SKM-1 treated with dmso at 0.1 percent for 144 hours (cell line): ENCODE data around the gene PSEN1.

Source experiments
- DNase-seq: peaks from one replicate; lab custom pipeline; 2025; ENCODE audit not compliant: unreplicated experiment; lab: John Stamatoyannopoulos, UW

PSEN1 gene

GRCh38 chr14:73252491-73253322 is 116.4 kb downstream of the PSEN1 start:
- DNase-seq, result no peak

- no peak for DNase-seq
These were observed 117.0 kb downstream of the PSEN1 start for GRCh38 chr14:73253323-73253610.

GRCh38 chr14:73253721-73254120 is 117.4 kb downstream of the PSEN1 start:
- DNase-seq, result no peak

GRCh38 chr14:73254247-73255004 is 118.1 kb downstream of the PSEN1 start:
- no peak for DNase-seq

- DNase-seq, result no peak
These were observed 118.7 kb downstream of the PSEN1 start for GRCh38 chr14:73255005-73255400.

GRCh38 chr14:73255693-73256225 is 119.5 kb downstream of the PSEN1 start:
- DNase-seq, result no peak

- no peak for DNase-seq
These were observed 121.8 kb downstream of the PSEN1 start for GRCh38 chr14:73258076-73258475.

GRCh38 chr14:73258845-73259611 is 122.7 kb downstream of the PSEN1 start:
- no peak for DNase-seq

GRCh38 chr14:73259837-73260236 is 123.5 kb downstream of the PSEN1 start:
- no peak for DNase-seq

GRCh38 chr14:73260574-73260973 is 124.3 kb downstream of the PSEN1 start:
- no peak for DNase-seq

GRCh38 chr14:73261075-73261474 is 124.8 kb downstream of the PSEN1 start:
- DNase-seq, result no peak

- no peak for DNase-seq
These were observed 125.5 kb downstream of the PSEN1 start for GRCh38 chr14:73261520-73262426.

GRCh38 chr14:73262427-73263183 is 126.3 kb downstream of the PSEN1 start:
- no peak for DNase-seq

GRCh38 chr14:73263606-73264005 is 127.3 kb downstream of the PSEN1 start:
- DNase-seq, result no peak

- DNase-seq, result no peak
These were observed 128.0 kb downstream of the PSEN1 start for GRCh38 chr14:73264080-73264884.

- DNase-seq, result no peak
These were observed 128.8 kb downstream of the PSEN1 start for GRCh38 chr14:73264885-73265720.

- no peak for DNase-seq
These were observed 129.4 kb downstream of the PSEN1 start for GRCh38 chr14:73265721-73266046.

GRCh38 chr14:73266317-73266716 is 130.0 kb downstream of the PSEN1 start:
- no peak for DNase-seq
